ENCODE measurements around the gene SLAMF9.
A peak's percentile ranks its signal among the peaks of the same experiment; 100 is the strongest.

Gene SLAMF9

GRCh38 chr1:159934136-159935039 is 19.6 kb downstream of the SLAMF9 start:
- no peak for DNase-seq (ENCODE audit: low read depth in 2 of 2)

- DNase-seq (ENCODE audit: low read depth in 2 of 2): no peak
Observed at GRCh38 chr1:159933347-159933746, 20.7 kb downstream of the SLAMF9 start.

DNA sequence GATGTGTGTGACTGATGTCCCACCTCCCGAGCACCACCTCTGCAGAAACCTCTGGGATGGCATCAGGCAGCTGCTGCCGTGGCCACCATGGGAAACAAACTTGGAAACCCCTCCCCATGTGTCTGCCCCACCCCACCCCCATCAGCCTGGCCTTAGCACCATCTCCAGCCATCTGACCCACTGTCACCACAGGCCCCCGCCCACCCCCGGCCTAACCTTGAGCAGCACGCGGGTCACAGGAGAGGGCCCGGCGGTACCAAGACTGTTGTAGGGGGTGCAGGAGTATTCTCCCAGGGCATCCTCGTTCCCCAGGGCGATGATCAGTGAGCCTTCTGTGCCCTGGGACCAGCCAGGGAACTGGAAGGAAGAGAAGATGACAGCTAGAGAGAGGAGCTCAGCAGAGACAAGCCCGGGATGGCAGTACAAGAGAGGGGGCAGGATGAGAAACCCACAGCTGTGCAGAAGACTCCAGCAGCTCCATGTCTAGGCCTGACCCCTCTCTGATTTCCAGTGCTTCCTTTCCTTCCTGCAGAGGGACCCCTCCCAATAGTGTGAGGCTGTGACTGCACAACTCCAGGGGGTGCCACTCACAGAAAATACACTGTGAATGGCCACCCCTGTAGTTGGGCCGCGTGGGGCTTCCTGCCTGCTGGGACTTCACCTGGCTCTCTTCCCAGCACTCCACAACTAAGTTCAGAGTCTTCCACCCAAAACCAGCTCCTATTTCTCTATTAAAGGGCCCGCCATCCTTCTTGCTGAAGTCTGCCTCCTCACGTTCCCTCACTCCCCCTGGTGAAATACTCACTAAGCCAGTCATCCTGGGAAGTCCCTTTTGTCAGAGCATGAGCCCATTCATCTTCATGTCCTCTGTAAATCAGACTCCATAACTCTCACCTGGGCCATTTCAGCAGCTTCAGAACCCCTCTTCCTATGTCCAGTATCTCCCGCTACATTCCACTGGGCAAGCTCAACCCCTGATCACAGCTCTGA is 21.4 kb downstream of the SLAMF9 start:
- no peak for DNase-seq (ENCODE audit: low read depth in 2 of 2)

GRCh38 chr1:159931795-159932173 is 22.3 kb downstream of the SLAMF9 start:
- no peak for DNase-seq (ENCODE audit: low read depth in 2 of 2)

DNA sequence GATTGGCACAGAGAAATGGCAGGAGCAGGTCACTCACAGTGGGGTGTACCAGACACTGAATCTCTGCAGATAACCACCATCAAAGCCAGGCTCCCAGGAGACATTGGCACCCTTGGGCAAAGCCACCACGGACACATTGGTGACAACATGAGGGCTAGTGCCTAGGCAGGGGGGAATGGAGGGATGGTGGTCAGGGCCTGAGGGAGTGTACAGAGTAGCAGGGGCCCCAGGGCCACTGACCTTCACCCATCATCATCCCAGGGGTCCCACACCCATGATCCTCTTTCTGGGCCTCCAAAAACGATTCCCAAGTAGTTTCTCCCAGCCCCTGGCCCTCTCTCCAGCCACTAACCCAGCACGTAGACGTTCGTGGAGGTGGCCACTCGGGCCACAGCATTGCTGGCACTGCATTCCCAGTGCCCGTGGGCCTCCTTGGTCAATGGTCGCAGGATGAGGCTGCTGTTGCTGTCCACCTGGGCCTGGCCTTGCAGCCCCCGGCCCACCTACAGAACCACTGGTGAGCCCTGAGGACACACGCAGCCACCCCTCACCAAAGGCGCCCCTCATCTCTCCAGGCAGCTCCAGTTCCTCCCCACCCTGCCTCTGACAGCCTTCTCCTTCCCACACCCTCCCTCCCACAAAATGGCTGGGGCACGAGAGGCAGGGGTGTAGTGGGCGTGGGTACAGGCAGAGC is 22.8 kb downstream of the SLAMF9 start:
- DNase-seq (ENCODE audit: low read depth in 2 of 2): no peak

DNA sequence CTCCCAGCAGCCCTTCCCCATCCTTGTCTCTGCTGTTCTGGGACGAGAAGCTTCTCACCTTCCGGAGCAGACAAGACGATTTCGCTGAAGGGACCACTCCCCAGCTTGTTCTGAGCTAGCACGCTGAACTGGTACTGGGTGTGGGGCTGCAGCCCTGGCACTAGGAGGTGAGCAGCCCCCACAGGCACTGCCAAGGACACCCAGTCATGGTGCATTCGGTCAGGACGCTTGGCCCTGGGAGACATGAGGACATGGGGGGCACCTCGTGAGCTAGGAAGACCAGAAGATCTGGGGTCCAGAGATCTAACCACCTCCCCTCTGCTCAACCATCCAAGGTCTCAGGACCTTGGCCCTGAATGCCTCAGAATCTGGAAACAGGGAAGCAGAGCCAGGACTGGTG is 23.4 kb downstream of the SLAMF9 start:
- DNase-seq (ENCODE audit: low read depth in 2 of 2): no peak

GRCh38 chr1:159930216-159930615 is 23.8 kb downstream of the SLAMF9 start:
- no peak for DNase-seq (ENCODE audit: low read depth in 2 of 2)

DNA sequence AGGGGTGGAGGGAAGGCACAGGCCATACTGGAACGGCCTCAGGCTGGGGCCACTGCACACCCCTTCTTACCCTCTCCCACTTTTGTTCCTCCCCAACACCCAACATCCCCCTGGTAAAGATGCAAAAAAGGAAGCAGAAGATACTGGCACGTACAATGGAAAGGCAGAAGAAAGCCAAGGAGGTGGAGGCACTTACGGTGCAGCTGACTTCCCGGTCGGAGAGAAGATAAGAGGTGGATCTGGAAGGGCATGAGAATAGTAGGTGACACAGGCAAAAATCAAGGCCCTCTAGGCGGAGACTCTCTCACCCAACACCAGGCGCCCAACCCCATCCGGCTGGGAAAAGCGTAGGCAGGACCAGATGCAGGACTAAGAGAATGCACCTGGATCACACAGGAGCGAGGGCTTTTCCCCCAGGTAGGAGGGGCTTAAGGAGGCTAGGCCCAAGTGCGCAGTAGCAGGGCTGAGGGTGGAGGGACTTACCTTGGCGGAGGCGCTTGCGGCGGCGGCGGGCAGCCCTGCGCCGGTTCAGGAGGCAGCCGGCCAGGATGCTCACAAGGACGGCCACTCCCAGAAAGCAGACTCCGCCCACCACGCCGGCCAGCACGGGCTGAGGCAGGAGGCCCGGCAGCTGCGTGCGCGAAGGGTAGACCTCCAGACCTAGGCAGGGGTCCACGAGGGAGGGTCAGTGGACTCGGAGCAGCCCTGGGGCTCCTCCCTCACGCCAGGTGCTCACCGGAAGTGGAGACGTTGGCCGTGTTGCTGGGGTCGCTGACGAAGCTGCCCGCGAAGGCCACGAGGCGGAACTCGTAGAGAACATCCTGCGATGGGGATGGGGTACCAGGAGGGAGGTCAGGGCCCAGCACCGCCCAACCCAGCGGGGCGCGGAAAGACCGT is 24.6 kb downstream of the SLAMF9 start:
- DNase-seq (ENCODE audit: low read depth in 2 of 2): no peak

DNA sequence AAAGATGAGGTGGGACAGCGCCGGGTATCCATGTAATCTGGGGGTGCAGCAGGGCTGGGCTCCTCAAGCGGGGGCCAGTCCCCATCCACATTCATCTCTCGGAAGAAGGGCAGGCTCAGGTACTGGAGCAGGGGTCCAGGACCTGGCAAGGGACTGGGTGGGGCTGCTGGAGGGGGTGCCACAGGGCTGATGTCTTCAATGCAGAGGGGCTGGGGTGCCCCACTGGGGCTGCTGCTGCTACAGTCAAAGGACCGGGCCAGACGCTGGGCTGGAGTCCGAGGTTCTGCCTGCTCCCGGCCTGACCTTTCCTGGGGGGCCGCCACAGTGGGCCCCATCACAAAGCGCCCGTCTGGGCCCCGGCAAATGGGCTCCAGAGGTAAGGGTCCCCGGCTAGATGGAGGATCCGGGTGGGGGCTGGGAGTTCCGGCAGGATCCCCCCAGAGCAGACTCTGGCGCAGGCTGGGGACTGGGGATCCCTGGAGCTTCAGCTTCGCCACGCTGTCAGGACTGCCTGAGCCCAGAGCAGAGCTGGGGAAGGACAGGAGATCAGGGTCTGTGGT is 25.5 kb downstream of the SLAMF9 start:
- no peak for DNase-seq (ENCODE audit: low read depth in 2 of 2)

GRCh38 chr1:159927849-159928431 is 26.1 kb downstream of the SLAMF9 start:
- no peak for DNase-seq (ENCODE audit: low read depth in 2 of 2)

DNA sequence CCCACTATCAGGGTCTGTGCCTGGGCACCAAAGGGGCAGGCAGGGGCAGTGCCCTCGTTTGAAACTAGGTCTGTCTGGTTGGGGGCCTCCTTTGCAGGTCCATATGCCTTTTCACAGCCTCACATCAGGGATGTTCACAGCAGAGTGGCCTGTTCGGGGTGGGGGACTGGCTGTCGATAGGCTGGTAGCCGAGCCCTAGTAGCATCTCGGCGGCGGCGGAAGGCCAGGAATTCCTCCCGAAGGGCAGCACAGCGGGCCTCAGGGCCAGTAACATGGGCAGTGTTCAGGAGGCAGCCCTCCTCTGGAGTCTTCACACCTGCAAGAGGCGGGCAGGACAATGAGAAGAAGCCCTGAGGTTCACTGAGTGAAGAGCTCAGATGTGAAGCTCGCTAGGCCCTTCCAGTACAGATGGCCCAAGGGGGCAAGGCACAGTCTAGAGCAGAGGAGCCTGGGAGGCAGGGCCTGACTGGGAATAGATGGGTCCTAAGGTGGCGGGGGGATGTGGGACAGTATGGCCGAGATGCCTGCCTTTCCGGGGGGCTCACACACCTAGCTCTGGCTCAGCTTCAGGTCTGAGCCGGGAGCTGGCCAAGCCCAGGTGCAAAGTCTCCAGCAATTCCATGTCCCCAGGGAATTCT is 26.7 kb downstream of the SLAMF9 start:
- DNase-seq (ENCODE audit: low read depth in 2 of 2): no peak

GRCh38 chr1:159925719-159926078 is 28.3 kb downstream of the SLAMF9 start:
- DNase-seq (ENCODE audit: low read depth in 2 of 2): peak in 1 of 2 donors; percentile 11

DNA sequence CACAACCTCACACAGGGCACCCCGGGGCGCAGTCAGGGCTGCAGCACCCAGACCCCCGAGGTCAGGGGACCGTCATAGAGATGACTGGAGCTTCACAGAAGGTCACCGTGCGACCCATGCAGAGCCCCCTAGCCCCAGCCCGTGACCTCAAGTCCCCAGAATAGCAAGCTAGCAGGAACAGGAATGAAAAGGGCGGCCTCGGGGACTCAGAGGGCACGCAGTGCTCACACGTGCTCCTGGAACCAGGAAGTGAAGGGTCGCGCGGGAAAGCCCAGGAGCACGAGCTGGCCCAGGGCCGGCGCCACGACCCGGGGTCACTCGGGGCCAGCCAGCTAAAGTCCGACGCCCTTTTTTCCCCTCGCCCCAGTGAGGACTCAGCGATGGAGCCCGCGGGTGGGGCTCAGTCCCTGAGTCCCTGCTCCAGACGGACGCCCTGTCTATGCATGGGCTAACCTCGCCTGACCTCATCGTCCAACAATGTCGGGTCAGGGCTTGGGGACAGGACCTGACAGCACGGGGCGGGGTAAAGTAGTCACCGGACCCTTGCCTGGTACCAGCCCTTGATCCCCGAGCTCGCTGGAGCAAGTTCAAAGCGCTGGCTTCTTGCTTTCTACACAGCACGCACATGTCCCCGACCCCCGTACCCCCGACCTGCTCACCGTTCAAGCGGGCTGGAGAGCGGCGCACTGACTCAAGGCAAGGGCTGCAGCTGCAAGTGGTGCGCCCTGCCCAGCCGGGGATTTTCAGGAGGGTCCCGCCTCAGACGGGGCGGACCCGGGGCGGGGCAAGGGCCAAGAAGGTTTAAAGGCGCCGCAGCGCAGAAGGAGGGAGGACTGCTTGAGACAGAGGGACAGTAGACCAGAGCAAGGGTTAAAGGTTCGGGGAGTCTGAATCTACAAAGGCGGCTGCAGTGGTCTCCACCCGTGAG is 29.0 kb downstream of the SLAMF9 start, which contains the start of gene TAGLN2:
TSS of gene TAGLN2 (minus strand) at position 717 of the 928 bp plus-strand sequence. CDS start 4,998 bp downstream, outside the sequence.
- DNase-seq (ENCODE audit: low read depth in 2 of 2): peak; percentile 78 to 80

DNA sequence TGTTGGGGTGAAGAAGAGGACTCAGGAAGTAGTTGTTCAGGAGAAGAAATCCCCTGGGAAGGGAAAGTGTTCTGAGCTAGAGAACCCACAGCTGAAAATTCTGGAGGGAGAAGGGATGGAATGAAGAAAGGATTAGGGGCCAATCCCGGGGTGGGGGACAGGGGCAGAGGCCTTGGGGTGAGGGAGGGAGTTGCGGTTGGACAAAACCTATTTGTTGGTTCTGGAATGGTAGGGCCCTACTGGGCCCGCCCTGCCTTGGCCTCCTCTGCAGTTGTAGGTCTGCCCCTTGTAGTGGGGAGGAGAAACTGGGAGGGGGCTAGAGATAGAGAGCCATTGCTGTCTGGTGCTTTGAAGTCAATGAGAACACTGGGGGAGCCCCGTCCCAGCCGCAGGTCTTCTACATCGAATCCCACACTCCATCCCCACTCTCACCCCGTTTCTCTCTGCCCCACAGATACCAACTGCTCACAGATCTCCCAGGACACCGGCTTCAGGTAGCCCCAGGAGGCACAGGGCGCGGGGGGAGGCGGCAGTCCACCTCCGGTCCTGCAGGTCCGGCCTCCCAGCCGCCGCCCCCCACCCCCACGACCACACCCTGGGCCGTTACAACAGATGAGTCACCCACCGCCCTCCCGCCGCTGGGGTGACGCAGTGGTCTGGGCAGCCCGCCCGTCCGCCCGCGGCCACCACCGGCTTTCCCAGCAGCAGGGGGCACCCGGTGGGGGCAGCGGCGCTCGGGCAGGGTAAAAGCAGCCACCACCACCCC is 29.8 kb downstream of the SLAMF9 start:
- peak; percentile 24 to 47 for DNase-seq (ENCODE audit: low read depth in 2 of 2)

- peak; percentile 59 to 68 for DNase-seq (ENCODE audit: low read depth in 2 of 2)
Observed at GRCh38 chr1:159923203-159924024, 30.6 kb downstream of the SLAMF9 start.

DNA sequence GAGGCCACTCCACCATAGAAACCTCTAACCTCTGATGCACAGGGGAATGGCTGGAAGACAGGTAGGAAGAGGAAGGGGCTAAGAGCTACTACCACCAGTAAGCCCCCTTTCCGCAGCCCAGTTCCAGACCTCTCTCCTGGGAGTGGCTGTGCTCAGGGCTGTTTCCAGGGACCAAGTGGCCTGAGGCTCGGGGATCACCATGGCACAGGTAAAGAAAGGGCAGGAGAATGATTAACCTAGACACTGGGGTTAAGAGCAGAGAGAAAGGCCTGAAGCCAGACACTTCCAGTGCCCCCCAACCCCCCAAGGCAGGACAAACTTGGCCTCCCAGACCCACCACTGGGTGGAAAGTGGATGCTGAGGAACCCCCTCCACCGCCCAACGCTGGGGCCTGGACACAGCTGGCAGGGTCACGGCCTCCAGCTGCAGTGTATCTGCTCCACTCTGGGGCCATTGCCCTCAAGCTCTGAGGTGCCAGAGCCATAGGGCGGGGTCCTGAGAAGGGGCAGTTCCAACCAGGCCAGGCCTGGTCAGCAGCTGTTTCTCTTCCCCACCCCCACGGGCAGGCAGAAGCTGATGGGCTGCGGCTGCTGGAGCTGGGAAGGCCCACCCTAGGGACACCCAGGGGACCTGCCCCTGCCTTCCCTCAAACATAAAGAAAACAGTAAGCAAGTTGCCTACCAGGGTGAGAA is 31.4 kb downstream of the SLAMF9 start:
- DNase-seq (ENCODE audit: low read depth in 2 of 2): no peak

All from stimulated activated CD8-positive, alpha-beta memory T cell treated with anti-CD3 and anti-CD28 coated beads, Interleukin-15, amount 100 ng/mL, for 4 hours (primary cell).